Measurements from ENCODE around the gene ZBTB7C.

DNA sequence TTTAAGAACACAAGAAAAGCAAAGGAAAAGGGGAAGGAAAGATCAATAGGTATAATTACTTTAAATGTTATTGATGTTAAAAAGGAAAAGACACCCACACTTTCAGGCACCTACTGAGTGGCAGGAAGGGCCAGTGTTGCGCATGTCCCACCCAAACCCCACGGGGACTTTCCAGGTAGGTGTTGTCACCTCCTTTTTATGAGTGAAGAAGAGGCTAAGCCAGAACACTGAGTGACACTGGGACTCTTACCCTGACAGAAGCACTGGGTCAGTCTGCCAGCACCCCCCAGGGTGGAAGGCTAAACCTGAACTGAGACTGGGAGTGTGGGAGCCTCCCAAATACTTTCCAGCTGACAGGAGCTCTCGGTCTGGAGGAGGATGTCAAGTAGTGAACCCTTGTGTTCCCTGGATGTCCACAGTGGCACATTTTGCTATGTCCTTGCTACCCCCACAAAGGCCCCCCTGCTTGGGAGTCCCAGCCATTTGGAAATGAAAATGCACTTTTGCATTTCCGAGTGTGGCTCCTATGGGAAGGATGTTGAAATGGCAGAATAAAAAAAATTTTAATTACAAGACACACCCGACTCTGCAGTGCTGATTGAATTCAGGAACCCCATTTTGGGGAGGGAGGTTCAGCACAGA, 387.8 kb downstream of the ZBTB7C start:
- TF ChIP-seq, protein P1, sequence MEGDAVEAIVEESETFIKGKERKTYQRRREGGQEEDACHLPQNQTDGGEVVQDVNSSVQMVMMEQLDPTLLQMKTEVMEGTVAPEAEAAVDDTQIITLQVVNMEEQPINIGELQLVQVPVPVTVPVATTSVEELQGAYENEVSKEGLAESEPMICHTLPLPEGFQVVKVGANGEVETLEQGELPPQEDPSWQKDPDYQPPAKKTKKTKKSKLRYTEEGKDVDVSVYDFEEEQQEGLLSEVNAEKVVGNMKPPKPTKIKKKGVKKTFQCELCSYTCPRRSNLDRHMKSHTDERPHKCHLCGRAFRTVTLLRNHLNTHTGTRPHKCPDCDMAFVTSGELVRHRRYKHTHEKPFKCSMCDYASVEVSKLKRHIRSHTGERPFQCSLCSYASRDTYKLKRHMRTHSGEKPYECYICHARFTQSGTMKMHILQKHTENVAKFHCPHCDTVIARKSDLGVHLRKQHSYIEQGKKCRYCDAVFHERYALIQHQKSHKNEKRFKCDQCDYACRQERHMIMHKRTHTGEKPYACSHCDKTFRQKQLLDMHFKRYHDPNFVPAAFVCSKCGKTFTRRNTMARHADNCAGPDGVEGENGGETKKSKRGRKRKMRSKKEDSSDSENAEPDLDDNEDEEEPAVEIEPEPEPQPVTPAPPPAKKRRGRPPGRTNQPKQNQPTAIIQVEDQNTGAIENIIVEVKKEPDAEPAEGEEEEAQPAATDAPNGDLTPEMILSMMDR (optimal IDR thresholded peaks at IDR 0.05 in 1 of 3, IDR thresholded peaks at IDR 0.05 in 1 of 3, conservative IDR thresholded peaks at IDR 0.05 in 1 of 3; ENCODE audit: extremely low read depth in 1 of 3, insufficient read depth in 2 of 3, low read length in 3 of 3): no peak
- TF ChIP-seq EZH2 (IDR thresholded peaks at IDR 0.05; ENCODE audit: low read length): no peak
